BJ (cell line): Measurements from ENCODE around the gene PCP4L1. TPM values are rescaled to one million over a fixed set of nuclear protein-coding genes. Genes with fewer than 3 reads are reported as not detected.
"Not testable (repeated sequence)": the region's sequence is repeated elsewhere in the genome, so short reads cannot be mapped to it uniquely, and the experiment has no call there.

ENCODE experiments used
- CTCF ChIA-PET: fragments of 350-600 bp; formaldehyde crosslinking; extraction: SDS; loops from one replicate; lab custom pipeline; 2021; ENCODE audit warnings: antibody characterized with exemption, inconsistent platforms; lab: Yijun Ruan, JAX
- POLR2A ChIA-PET: fragments of 300-600 bp; sonication (Branson Sonifier 250); formaldehyde crosslinking; extraction: SDS; loops from one replicate; lab custom pipeline; 2021; ENCODE audit warnings: antibody characterized with exemption; lab: Charles Lee
- DNase-seq: peaks from one replicate; pipeline ENCODE4 v3.0.0-alpha.2; 2011; ENCODE audit warnings: low read depth
- H3K27me3 ChIP-seq: 2 replicates; pipeline ENCODE4 v1.6.0; 2011; ENCODE audit warnings: low read length; ENCODE audit not compliant: control insufficient read depth, insufficient read depth
- H3K36me3 ChIP-seq: 2 replicates; pipeline ENCODE4 v1.5.1; 2011; ENCODE audit warnings: low read length; ENCODE audit not compliant: control insufficient read depth, insufficient read depth
- H3K4me3 ChIP-seq: 2 replicates; pipeline ENCODE4 v1.5.1; 2011; ENCODE audit warnings: low read depth, mild to moderate bottlenecking, control low read depth, low read length
- polyA plus RNA-seq: library from polyadenylated mRNA; depleted of rRNA; stranded (reverse); fragments of >200 nt; gene quantifications from 2 replicates; pipeline ENCODE4 v1.2.3, GENCODE V29; 2011
- TF ChIP-seq, protein P1 (sequence below): IDR thresholded peaks from 2 replicates; pipeline ENCODE4 v1.5.1; 2011; ENCODE audit warnings: low read depth, mild to moderate bottlenecking, control low read depth, inconsistent platforms, low read length, moderate library complexity; ENCODE audit not compliant: insufficient read depth

Gene PCP4L1
- polyA plus RNA-seq, 1 experiment, result not detected

DNA sequence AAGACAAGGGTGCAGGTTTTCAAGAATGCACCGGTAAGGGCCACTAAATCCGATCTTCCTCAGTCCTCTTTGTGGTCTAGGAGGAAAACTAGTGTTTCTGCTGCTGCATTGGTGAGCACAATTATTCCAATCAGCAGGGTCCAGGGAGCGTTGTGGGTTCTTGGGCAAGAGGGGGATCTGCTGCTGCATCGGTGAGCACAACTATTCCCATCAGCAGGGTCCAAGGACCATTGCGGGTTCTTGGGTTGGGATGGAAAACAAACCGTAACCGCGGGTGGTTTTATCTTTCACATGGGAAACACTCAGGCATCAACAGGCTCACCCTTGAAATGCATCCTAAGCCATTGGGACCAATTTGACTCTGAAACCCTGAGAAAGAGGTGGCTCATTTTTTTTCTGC, 7.0 kb upstream of the PCP4L1 start:
- Histone ChIP-seq H3K4me3 (no peak overlapping the region), H3K36me3 (no peaks in the 10 kb centered on the region), H3K27me3 (no peaks in the 10 kb centered on the region)
- TF ChIP-seq, protein P1, sequence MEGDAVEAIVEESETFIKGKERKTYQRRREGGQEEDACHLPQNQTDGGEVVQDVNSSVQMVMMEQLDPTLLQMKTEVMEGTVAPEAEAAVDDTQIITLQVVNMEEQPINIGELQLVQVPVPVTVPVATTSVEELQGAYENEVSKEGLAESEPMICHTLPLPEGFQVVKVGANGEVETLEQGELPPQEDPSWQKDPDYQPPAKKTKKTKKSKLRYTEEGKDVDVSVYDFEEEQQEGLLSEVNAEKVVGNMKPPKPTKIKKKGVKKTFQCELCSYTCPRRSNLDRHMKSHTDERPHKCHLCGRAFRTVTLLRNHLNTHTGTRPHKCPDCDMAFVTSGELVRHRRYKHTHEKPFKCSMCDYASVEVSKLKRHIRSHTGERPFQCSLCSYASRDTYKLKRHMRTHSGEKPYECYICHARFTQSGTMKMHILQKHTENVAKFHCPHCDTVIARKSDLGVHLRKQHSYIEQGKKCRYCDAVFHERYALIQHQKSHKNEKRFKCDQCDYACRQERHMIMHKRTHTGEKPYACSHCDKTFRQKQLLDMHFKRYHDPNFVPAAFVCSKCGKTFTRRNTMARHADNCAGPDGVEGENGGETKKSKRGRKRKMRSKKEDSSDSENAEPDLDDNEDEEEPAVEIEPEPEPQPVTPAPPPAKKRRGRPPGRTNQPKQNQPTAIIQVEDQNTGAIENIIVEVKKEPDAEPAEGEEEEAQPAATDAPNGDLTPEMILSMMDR, result no peak
- CTCF ChIA-PET, result no interaction called here
- no peak for DNase-seq
- POLR2A ChIA-PET, result no interaction called here

DNA sequence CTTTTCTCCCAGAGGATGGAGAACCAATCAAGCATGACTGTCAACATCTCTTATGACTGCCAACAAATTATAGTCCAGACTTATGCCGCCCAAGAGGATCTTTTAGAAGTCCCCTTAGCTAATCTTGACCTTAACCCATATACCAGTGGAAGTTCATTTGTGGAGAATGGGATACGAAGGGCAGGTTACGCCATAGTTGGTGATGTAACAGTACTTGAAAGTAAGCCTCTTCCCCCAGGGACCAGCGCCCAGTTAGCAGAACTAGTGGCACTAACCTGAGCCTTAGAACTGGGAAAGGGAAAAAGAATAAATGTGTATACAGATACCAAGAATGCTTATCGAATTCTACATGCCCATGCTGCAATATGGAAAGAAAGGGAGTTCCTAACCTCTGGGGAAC, 3.2 kb upstream of the PCP4L1 start:
- POLR2A ChIA-PET, H3K36me3 ChIP-seq, DNase-seq, H3K4me3 ChIP-seq, CTCF ChIA-PET: not testable (repeated sequence)
- H3K27me3 ChIP-seq, result peaks cover 19% of the 10 kb centered on the region

DNA sequence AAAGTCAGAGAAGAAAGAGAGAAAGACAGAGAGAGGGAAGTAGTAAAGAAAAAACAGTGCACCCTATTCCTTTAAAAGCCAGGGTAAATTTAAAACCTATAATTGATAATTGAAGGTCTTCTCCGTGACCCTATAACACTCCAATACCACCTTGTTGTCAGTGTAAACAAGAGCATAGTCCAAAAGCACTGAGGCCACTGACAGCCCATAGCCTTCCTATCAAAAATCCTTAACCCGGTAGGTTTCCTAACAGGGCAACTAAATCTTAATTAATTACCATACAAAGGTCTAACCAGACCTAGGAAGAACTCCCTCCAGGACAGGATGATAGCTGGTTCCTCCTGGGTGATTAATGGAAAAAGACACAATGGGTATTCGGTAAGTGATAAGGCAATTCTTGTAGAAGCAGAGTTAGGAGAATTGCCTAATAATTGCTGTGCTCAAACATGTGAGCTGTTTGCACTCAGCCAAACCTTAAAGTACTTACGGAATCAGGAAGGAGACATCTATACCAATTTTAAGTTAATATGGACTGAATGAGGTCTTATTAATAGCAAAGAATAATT, 2.5 kb upstream of the PCP4L1 start:
- H3K36me3 ChIP-seq, CTCF ChIA-PET, POLR2A ChIA-PET, H3K4me3 ChIP-seq, DNase-seq: not testable (repeated sequence)
- peaks cover 25% of the 10 kb centered on the region for H3K27me3 ChIP-seq

DNA sequence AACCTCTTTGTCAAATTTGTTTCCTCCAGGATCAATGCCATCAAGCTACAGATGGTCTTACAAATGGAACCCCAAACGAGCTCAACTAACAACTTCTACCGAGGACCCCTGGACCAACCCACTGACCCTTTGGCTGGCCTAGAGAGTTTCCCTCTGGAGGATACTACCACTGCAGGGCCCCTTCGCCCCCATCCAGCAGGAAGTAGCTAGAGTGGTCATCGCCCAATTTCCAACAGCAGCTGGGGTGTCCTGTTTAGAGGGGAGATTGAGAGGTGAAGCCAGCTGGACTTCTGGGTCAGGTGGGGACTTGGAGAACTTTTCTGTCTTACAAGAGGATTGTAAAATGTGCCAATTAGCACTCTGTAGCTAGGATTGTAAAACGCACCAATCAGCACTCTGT, 1.4 kb upstream of the PCP4L1 start:
- H3K36me3 ChIP-seq, H3K4me3 ChIP-seq, DNase-seq, POLR2A ChIA-PET: not testable (repeated sequence)
- H3K27me3 ChIP-seq, result peaks cover 32% of the 10 kb centered on the region
- CTCF ChIA-PET, result interaction anchor here (1.3 to 1.6 kb wide), 3 partner anchors 29 to 34 kb away, joined by 3 to 7 read pairs (median 4); partner anchors contain the start of gene TOMM40L

DNA sequence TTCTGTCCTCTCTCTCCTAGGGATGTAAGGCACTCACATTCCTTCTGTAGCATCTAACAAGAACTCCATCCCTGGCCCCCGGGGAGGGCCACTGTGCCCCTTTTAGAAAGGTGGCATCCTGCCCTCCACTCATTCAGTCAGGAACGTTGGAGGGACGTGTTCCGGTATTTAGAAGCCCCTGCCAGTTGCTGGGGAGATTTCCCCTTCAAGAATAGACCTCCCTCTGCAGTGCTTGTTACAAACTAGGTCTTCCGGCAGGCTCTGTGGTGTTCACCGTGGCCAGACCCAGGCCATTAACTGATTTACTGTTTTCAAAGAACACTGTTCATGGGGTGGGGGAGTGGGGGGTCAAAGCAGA, 779 bp downstream of the PCP4L1 start:
- H3K4me3 ChIP-seq, result no peak overlapping the region
- ChIA-PET CTCF (interaction anchor here (2.3 to 2.7 kb wide), 2 partner anchors 25 to 32 kb away, joined by 4 to 13 read pairs; no protein-coding TSS in a partner anchor), POLR2A (no interaction called here)
- H3K36me3 ChIP-seq, result no peaks in the 10 kb centered on the region
- DNase-seq, result no peak
- TF ChIP-seq, protein P1, result no peak
- peaks cover 32% of the 10 kb centered on the region for H3K27me3 ChIP-seq

DNA sequence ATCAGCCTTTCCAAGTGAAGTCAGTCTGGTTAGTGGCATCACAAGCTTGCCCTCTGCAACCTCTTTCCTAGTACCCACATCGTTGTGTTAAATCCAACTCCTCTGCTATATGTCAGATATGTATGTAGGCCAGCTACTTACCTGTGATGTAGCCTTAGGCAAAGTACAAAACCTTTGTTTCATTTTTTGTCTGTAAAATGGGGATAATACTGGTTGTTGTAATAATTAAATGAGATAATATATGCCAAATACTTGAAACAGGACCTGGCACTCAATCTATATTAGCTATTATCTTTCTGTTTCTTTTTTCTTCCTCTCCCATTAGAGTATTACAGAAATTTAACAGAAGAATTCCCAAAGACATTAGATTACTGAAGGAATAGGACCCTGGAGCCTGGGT, 1.2 kb downstream of the PCP4L1 start:
- DNase-seq, result no peak
- peaks cover 32% of the 10 kb centered on the region for H3K27me3 ChIP-seq
- no peaks in the 10 kb centered on the region for H3K36me3 ChIP-seq
- no peak overlapping the region for H3K4me3 ChIP-seq
- ChIA-PET POLR2A (no interaction called here), CTCF (interaction anchor here (2.3 to 2.7 kb wide), 2 partner anchors 25 to 32 kb away, joined by 4 to 13 read pairs; no protein-coding TSS in a partner anchor)
- TF ChIP-seq, protein P1, result no peak
